Duodenal mucosa (tissue), 2 donors: Measurements from ENCODE around the gene SLC6A8.

Source experiments
- H3K27ac ChIP-seq: one replicate; pipeline ENCODE4 v1.7.0; 2013; ENCODE audit warnings: low read depth, low read length
- H3K27me3 ChIP-seq, 2 donors: one replicate each; pipeline ENCODE4 v1.7.0; 2013; ENCODE audit warnings: low read length in 2 of 2, control low read depth in 1 of 2; ENCODE audit not compliant: insufficient read depth in 2 of 2, control insufficient read depth in 1 of 2
- H3K36me3 ChIP-seq, 2 donors: one replicate each; pipeline ENCODE4 v1.7.0; 2013; ENCODE audit warnings: low read length in 2 of 2, control low read depth in 1 of 2; ENCODE audit not compliant: insufficient read depth in 2 of 2, control insufficient read depth in 1 of 2
- H3K4me1 ChIP-seq, 2 donors: one replicate each; pipeline ENCODE4 v1.7.0; 2013; ENCODE audit warnings: low read length in 2 of 2, control low read depth in 1 of 2; ENCODE audit not compliant: insufficient read depth in 2 of 2, control insufficient read depth in 1 of 2
- H3K4me3 ChIP-seq, 2 donors: one replicate each; pipeline ENCODE4 v1.7.0; 2013; ENCODE audit warnings: low read length in 2 of 2, low read depth in 1 of 2
- H3K9ac ChIP-seq, 2 donors: one replicate each; pipeline ENCODE4 v1.7.0; 2013; ENCODE audit warnings: low read length in 2 of 2, low read depth in 1 of 2
- H3K9me3 ChIP-seq, 2 donors: one replicate each; pipeline ENCODE4 v1.7.0; 2013; ENCODE audit warnings: low read length in 2 of 2, control low read depth in 1 of 2; ENCODE audit not compliant: control insufficient read depth in 1 of 2

Gene SLC6A8

GRCh38 chrX:153667281-153667955 is 20.3 kb upstream of the SLC6A8 start:
- Histone ChIP-seq H3K4me1 (no peaks in the 10 kb centered on the region), H3K9ac (no peak overlapping the region), H3K9me3 (no peaks in the 10 kb centered on the region), H3K36me3 (no peaks in the 10 kb centered on the region), H3K27me3 (peaks cover 1 to 6% of the 10 kb centered on the region in 2 donors), H3K4me3 (no peak overlapping the region), H3K27ac (no peak overlapping the region)

DNA sequence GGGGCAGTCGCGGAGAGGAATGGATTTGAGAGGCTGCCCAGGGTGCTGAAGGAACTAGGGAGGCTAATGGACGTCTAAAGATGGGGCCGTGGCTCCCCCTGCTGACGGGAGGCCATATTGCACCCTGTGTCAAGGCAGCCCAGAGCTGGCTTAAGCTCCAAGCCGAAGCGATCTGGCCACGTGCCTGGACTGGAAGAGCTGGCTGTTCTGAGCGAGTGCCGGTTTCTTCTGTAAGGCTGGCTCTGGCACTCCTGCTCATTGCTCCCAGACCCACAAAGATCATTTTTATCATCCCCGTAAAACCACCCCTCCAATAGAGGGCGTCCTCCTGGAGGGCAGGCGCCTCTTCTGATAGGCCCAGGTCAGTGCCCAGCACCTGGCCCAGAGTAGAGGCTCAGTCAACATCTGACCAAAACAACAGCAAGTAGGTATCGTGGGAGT is 19.8 kb upstream of the SLC6A8 start:
- no peaks in the 10 kb centered on the region for H3K4me1 ChIP-seq
- no peaks in the 10 kb centered on the region for H3K36me3 ChIP-seq
- no peak overlapping the region for H3K9ac ChIP-seq
- no peak overlapping the region for H3K27ac ChIP-seq
- no peak overlapping the region for H3K4me3 ChIP-seq
- peaks cover 6 to 7% of the 10 kb centered on the region in 2 donors for H3K27me3 ChIP-seq
- no peaks in the 10 kb centered on the region for H3K9me3 ChIP-seq

GRCh38 chrX:153668423-153669173 is 19.1 kb upstream of the SLC6A8 start:
- Histone ChIP-seq H3K9me3 (no peaks in the 10 kb centered on the region), H3K27ac (no peak overlapping the region)

DNA sequence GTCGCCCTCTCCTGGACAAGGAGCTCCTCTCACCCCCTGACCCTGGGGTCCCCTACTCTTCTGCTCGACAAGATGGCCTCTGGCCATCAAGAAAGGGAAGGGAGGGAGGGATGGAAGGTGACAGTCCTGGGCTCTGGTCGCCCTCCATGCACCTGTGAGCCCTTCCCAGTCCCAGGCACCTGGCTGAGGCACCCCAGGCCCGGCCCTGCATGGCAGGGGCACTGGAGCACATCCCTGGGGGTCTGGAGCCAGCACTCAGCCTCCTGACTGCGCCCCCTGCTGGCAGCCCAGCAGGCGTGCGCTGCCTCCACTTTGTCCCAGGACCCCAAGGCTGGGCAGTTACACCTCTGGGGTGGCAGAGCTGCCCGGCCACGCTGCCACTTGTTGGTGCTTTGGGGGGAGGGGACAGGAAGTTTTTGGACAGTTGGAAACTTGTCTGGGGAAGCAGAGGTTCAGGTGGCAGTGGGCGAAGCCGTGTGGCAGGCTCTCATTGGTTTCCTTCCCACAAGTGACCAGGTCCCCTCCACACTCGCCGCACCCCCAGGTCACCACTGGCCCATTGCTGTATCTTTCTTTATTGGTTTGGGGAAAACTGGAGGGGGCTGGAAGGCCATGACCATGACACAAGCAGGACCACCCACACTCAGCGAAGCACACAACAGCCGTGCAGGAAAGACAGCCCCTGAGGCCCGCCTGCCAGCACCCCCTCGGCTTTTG is 18.4 kb upstream of the SLC6A8 start:
- Histone ChIP-seq H3K27me3 (peaks cover 10 to 11% of the 10 kb centered on the region in 2 donors), H3K36me3 (no peaks in the 10 kb centered on the region), H3K4me1 (no peaks in the 10 kb centered on the region), H3K9me3 (no peaks in the 10 kb centered on the region), H3K4me3 (no peak overlapping the region), H3K27ac (no peak overlapping the region), H3K9ac (no peak overlapping the region)

More at GRCh38 chrX:153668423-153669173, 19.1 kb upstream of the SLC6A8 start:
- Histone ChIP-seq H3K36me3 (no peaks in the 10 kb centered on the region), H3K9ac (no peak overlapping the region), H3K4me1 (no peaks in the 10 kb centered on the region), H3K27me3 (peaks cover 6 to 8% of the 10 kb centered on the region in 2 donors), H3K4me3 (no peak overlapping the region)

DNA sequence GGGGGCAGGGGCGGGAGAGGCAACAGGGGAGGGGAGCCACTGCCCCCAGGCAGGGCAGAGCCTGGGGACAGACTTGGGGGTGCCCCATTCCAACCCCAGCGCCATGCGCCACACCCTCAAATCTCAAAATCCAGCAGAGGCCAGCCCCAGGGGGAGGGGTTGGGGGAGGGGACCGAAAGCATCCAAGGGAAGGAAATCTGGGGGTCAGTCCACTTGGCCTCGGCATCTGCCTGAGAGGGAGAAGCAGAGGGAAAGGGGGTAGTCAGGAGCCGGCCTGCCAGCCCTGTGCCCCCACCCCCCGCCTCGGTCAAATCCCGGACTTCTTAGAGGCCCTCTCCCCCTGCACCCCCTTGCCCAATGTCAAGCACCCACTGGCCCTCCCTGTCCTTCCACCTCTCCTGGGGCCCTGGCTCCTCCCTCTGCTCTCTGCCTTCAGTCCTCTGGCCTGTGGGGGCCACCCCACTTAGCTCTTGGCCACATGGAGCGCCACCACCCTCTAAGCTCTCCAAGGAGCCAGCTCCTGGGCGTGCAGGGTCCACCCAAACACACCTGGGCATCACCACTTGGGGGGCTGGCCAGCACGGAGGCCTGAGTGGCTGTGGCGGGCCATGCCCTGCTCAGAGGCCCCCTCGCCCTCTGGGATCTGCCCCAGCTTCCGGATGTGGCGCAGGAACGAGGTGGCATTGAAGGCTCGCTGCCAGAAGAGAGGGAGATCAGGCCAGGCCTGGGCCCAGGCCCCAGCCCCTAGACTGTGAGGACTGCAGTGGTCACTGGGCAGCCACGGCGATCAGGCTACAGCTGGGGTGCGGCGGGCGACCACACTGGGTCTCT is 17.6 kb upstream of the SLC6A8 start:
- peaks cover 13 to 14% of the 10 kb centered on the region in 2 donors for H3K27me3 ChIP-seq
- H3K4me1 ChIP-seq = no peaks in the 10 kb centered on the region
- H3K36me3 ChIP-seq = no peaks in the 10 kb centered on the region
- H3K9me3 ChIP-seq = no peaks in the 10 kb centered on the region
- no peak overlapping the region for H3K27ac ChIP-seq
- no peak overlapping the region for H3K4me3 ChIP-seq
- no peak overlapping the region for H3K9ac ChIP-seq

- Histone ChIP-seq H3K4me1 (no peaks in the 10 kb centered on the region), H3K27me3 (peaks cover 13 to 14% of the 10 kb centered on the region in 2 donors), H3K4me3 (no peak overlapping the region), H3K9ac (no peak overlapping the region), H3K27ac (no peak overlapping the region), H3K36me3 (no peaks in the 10 kb centered on the region), H3K9me3 (no peaks in the 10 kb centered on the region)
These were observed 16.8 kb upstream of the SLC6A8 start for GRCh38 chrX:153670748-153671588.

DNA sequence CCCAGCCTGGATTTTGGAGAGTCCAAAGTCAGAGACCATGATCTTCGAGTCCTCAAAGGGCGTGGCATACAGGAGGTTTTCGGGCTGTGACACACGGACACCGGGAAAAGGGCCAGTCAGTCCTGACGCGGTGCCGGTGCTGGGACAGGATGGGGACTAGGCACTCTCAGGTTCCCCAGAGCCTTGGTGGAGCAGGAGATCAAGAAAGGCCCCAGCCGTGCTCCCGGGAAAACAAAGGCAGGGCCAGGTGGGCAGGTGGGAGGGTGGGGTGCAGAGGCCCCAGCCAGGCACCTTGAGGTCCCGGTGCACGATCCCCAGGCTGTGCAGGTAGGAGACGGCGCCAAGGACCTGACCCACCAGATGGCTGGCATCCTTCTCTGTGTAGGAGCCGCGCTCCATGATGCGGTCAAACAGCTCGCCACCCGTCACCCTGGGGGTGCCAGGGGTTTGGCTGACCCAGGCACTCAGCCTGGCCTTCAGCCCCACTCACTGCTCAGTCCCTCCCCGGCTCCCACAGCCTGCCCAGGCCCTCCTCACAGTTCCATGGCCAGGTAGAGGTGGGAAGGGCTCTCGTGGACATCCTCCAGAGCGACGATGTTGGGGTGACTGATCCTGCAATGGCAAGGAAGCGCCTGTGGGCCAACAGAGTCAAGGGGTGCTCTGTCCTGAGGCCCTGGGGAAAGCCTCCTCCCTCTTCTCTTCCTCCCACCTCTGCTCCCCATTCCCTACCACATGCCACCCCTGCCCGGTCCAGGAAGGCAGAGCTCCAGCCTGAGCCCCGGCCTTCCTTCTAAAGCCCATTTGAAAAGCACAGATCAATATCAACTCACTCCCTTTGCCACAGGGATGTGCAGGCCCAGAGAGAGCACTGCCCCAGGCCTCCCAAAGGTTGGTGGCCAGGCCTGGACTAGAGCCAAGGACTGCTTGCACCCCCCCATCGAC is 15.9 kb upstream of the SLC6A8 start:
- H3K27ac ChIP-seq = no peak overlapping the region
- no peaks in the 10 kb centered on the region for H3K36me3 ChIP-seq
- H3K4me1 ChIP-seq = no peaks in the 10 kb centered on the region
- no peak overlapping the region for H3K9ac ChIP-seq
- peaks cover 13 to 14% of the 10 kb centered on the region in 2 donors for H3K27me3 ChIP-seq
- no peak overlapping the region for H3K4me3 ChIP-seq
- no peaks in the 10 kb centered on the region for H3K9me3 ChIP-seq

DNA sequence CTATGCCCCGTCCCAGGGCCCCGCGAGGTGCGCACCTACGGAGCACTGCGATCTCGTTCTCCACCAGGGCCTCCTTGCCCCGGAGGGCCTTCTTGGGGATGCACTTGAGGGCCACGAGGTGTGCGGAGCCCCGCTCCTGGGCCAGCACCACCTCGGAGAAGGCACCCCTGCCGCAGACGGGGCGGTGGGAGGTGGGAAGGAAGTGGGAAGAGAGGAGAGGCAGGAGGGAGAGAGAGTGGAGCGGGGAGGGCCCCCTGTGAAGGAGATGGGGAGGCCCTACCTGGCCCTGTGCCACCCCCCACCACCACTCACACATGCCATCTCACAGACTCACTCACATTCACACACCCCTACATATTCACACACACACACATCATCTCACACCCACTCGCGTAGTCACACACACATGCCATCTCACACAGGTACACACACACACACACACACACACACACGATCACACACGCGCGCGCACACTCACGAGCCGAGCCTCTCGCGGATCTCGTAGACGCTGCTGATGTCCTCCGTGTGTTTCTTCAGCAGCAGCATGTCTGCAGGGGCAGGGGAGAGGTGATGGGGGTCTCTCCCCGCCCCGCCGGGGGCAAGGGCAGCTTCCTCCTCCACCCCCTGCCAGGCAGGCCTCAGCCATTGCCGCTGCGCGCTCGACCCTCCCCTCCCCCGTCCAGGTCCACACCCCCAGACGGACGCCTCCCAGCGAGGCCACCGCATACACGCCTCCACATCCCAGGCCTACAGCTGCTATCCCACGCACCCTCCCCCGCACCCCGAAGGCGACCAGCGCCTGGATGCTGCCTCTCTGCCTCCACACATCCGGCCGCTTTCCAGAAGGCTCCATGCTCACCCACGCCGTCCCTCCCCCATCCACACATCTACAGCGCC is 14.9 kb upstream of the SLC6A8 start:
- no peaks in the 10 kb centered on the region for H3K9me3 ChIP-seq
- H3K36me3 ChIP-seq = no peaks in the 10 kb centered on the region
- no peak overlapping the region for H3K9ac ChIP-seq
- H3K4me1 ChIP-seq = no peaks in the 10 kb centered on the region
- no peak overlapping the region for H3K4me3 ChIP-seq
- H3K27me3 ChIP-seq = peaks cover 10 to 14% of the 10 kb centered on the region in 2 donors
- H3K27ac ChIP-seq = no peak overlapping the region
